Endothelial cell of umbilical vein (primary cell): ENCODE data around the gene ENKD1.
A peak's percentile ranks its signal among the peaks of the same experiment; 100 is the strongest.

Source experiments
- CTCF ChIP-seq, 2 donors: IDR thresholded peaks; 1 replicate in 1 of 2; 2 replicates in 1 of 2; pipeline ENCODE4 v1.5.1; 2011; ENCODE audit warnings: low read length in 2 of 2, mild to moderate bottlenecking in 2 of 2, moderate library complexity in 2 of 2, control low read depth in 1 of 2, inconsistent platforms in 1 of 2, low read depth in 1 of 2; ENCODE audit not compliant: insufficient read depth in 1 of 2; ENCODE audit errors: extremely low read depth in 1 of 2
- EZH2 ChIP-seq: IDR thresholded peaks from 2 replicates; pipeline ENCODE4 v1.6.1; 2012; ENCODE audit warnings: borderline replicate concordance, low read depth, mild to moderate bottlenecking, moderate library complexity, low read length, inconsistent platforms; ENCODE audit not compliant: severe bottlenecking
- MAX ChIP-seq: IDR thresholded peaks from 2 replicates; pipeline ENCODE4 v1.6.1; 2011; ENCODE audit not compliant: insufficient read depth, insufficient read length
- POLR2A ChIP-seq: IDR thresholded peaks from 2 replicates; pipeline ENCODE4 v1.6.1; 2012; ENCODE audit warnings: low read depth, mild to moderate bottlenecking, control low read depth, low read length
- POLR2AphosphoS5 ChIP-seq: IDR thresholded peaks from 2 replicates; pipeline ENCODE4 v1.6.1; 2012; ENCODE audit warnings: low read depth, mild to moderate bottlenecking, control low read depth, low read length, moderate library complexity; ENCODE audit not compliant: insufficient read depth

GRCh38 chr16:67653128-67653788 lies 13.3 kb downstream of the ENKD1 start:
- TF ChIP-seq CTCF (IDR thresholded peaks at IDR 0.05; ENCODE audit: extremely low read depth in 1 of 2, insufficient read depth in 1 of 2, low read depth in 1 of 2, low read length in 2 of 2) (peak in 1 of 2 donors; percentile 14), EZH2 (peak; percentile 70), POLR2A (no peak), MAX (no peak), POLR2AphosphoS5 (no peak)
